ENCODE results near the gene CAV2. TPM values are rescaled to one million over a fixed set of nuclear protein-coding genes. Genes with fewer than 3 reads are reported as not detected.
"Not testable (repeated sequence)": the region's sequence is repeated elsewhere in the genome, so short reads cannot be mapped to it uniquely, and the experiment has no call there.

Gene CAV2, protein sequence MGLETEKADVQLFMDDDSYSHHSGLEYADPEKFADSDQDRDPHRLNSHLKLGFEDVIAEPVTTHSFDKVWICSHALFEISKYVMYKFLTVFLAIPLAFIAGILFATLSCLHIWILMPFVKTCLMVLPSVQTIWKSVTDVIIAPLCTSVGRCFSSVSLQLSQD
- polyA plus RNA-seq (ENCODE audit: insufficient read length in 4 of 4) = 10 to 100 TPM; 27.4 to 41.8 (median 31.6) TPM

DNA sequence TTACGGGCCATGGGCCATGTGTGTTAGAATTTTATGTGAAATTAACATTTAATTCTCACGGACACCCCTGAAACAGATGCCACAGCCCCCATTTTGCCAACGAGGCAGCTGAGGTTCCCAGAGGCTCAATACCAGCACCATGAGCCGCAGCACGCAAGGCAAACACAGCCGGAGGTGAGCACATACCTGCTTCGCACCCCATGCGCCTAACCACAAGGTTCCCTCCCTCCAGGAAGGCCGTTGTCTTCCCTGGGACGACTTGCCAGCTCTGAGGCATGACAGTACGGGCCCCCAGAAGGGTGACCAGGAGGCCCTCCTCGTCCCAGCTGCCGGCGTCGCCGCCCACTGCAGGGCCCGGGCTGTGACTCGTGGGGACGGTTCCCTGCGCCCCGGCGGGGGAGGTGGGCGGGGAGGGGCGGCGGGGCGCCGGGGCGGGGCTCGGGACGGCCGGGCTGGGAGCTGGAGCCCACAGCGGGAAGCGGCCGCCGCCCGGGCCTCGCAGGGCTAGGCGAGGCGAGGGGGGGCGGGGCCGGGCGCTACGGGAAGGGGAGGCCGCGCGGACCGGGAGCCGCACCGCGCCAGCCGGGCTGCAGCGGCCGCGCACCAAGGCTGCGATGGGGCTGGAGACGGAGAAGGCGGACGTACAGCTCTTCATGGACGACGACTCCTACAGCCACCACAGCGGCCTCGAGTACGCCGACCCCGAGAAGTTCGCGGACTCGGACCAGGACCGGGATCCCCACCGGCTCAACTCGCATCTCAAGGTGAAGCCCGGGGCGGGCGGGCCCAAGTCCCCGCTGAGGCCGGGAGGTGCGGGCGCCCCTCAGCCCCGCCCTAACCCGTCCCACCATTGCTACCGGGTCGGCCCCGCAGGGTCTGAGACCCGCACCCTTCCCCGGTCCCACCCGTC is at the start of gene CAV2:
TSS of gene CAV2 (plus strand) at position 571 of the 910 bp plus-strand sequence. CDS start at position 615, 44 bp downstream.
- DNase-seq (ENCODE audit: low read depth in 4 of 4, low spot score in 3 of 4) = peak in 2 of 4 donors; percentile 13 to 16

GRCh38 chr7:116449950-116450349 is 49.6 kb upstream of the CAV2 start:
- no peak for DNase-seq (ENCODE audit: low read depth in 4 of 4, low spot score in 3 of 4)

GRCh38 chr7:116451957-116452729 is 47.4 kb upstream of the CAV2 start:
- DNase-seq (ENCODE audit: low read depth in 4 of 4, low spot score in 3 of 4) = no peak

DNA sequence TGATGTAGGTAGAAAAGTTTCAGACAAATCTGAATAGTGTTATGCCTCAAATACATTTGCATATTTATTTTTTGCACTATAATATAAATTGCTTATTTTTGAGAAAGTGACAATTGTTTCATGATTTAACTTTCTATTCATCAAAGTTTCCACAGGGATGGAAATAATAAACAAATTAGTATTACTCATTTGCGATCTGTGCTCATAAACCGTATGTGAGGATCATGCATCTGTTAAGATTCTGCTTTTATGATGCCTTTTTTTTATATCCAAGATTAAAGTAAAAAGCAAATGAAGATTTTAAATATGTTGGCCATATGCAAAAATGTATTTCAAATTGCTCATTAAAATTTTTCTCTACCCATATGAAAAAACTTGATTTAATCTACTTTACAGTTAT is 45.2 kb upstream of the CAV2 start:
- no peak for DNase-seq (ENCODE audit: low read depth in 4 of 4, low spot score in 3 of 4)

DNA sequence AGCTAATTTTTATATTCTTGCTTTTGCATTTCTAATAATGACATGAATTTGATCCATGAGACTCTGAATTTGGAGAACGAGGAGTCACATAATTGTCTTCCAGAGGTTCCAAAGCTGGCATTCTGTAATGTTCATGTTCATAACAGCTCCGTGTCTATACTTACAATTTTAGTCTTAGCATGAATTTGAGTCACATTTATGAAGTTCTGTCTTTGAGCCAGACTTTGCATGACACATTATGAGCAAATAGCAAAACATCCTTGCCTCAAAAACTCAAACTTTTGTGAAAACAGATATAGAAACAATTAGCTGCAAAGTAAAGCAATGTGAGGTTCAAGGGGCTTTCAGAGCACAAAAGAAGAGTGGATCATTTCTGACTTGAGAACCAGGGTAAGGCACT is 44.5 kb upstream of the CAV2 start:
- DNase-seq (ENCODE audit: low read depth in 4 of 4, low spot score in 3 of 4) = no peak

DNA sequence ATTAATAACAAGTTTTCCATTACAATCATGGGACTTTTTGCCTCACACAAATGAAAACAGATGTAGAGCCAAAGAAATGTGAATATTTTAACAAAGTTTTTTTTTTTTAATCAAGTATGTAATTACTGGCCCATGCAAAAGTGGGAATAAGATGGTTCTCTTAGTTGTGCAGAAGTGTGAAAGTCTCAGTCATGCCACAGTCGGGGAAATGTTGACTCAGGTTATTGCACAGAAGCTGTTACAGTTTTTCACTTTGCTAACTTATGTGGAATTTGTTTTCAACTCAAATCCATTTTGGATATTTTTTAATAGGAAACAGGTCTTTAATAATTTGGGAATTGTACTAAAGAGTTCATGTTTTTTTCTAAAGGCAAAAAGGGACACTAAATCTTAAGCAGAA is 44.0 kb upstream of the CAV2 start:
- no peak for DNase-seq (ENCODE audit: low read depth in 4 of 4, low spot score in 3 of 4)

DNA sequence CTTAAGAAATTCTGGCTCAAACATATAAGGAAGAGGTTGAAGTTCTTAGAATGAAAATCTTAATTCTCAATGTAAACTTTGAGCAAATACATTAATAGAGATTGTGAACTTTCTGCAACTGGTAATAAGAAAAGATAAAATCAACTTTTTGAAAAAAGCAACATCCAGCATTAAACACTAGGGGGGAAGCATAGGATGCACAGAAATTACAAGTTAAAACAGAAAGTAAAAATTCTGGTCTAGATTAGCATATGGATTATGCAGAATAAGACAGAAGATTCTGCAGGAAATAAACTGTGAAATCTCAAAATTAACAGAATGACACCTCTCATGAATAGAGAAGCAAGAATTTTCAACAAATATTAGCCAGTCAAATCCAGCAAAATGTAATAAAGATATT is 38.0 kb upstream of the CAV2 start:
- DNase-seq (ENCODE audit: low read depth in 4 of 4, low spot score in 3 of 4) = no peak

DNA sequence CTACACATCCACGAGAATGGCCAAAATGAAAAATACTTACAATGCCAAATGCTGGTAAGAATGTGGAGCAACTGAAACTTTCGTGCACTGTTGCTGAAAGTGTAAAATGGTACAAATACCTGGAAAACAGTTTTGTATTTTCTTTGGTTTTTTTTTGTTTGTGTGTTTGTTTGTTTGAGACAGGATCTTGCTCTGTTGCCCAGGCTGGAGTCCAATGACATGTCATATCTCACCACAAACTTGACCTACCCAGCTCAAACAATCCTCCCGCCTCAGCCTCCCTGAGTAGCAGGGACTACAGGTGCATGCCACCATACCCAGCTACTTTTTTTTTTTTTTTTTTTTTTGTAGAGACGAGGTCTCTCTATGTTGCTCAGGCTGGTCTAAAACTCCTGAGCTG is 35.6 kb upstream of the CAV2 start:
- DNase-seq (ENCODE audit: low read depth in 4 of 4, low spot score in 3 of 4) = no peak

DNA sequence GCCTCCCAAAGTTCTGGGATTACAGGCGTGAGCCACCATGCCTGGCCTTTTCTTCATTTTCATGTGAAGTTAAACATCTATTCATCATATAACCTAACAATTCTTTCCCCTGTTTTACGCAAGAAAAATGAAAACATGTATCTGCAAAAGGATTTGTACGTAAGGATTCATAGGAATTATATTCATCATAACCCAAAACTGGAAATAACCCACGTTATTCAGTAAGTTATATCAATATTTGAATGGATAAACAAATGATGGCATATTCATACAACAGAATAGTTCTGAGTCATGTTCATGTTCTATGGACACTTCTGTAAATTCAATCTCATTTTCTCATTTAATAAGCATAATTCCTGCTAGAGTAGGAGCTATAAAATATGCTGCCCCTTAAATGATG is 35.2 kb upstream of the CAV2 start:
- DNase-seq (ENCODE audit: low read depth in 4 of 4, low spot score in 3 of 4) = no peak

GRCh38 chr7:116465125-116465524 is 34.4 kb upstream of the CAV2 start:
- DNase-seq (ENCODE audit: low read depth in 4 of 4, low spot score in 3 of 4) = no peak

GRCh38 chr7:116468534-116468933 is 31.0 kb upstream of the CAV2 start:
- no peak for DNase-seq (ENCODE audit: low read depth in 4 of 4, low spot score in 3 of 4)

DNA sequence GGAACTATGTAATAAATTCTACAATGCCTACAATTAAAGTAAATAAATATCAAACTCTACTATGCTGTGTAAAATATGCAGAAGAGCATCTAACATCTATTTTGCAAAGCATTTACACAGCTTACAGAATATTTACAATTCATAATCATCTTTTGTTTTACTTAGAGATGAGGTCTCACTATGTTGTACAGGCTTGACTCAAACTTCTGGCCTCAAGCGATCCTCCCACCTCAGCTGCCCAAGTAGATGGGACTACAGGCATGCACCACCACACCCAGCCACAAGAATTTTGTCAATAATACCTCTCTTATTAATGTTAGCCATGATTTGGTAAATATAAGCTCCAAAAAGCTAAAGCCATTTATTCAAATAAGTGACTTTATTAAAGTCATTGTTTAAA is 21.9 kb upstream of the CAV2 start:
- DNase-seq (ENCODE audit: low read depth in 4 of 4, low spot score in 3 of 4) = no peak

- DNase-seq (ENCODE audit: low read depth in 4 of 4, low spot score in 3 of 4) = no peak
These were observed 20.7 kb upstream of the CAV2 start for GRCh38 chr7:116478834-116479233.

DNA sequence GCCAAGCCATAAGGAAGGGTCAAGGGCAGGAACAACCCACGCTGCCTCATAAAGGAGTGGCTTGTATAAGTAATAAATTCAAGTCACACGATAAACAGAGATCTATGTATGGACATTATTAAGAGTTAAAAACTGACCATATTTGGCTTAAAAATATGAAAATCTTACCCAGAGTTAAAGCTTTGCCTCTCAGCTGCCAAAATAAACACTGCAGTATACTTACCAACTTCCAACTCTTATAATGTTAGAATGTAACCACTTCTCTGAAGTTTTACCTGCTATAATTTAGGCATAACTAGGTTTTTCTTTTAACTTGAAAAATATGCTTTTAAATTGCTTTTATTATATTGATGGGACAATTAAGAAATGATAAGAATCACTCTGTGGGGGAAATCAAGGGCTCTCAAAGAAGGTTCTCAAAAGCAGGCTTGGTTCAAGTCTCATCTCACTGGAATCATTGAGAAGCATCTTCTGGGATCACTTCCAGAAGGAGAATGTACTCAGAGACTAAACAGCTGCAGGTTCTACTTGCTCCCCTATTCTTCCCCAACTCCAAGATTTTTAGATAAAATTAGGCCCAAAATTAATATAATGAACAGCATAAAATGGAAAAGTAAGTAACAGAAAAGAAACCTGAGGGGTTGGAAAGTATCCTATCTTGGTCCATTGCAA is 16.1 kb upstream of the CAV2 start:
- DNase-seq (ENCODE audit: low read depth in 4 of 4, low spot score in 3 of 4) = no peak

DNA sequence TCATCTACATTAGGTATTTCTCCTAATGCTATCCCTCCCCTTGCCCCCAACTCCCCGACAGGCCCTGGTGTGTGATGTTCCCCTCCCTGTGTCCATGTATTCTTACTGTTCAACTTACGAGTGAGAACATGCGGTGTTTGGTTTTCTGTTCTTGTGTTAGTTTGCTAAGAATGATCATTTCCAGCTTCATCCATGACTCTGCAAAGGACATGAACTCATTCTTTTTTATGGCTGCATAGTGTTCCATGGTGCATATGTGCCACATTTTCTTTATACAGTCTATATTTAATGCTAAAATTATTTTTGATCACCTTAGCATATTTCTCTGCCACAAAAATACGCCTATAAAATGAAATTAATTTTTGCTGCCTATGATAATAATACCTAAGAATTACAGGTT is 15.1 kb upstream of the CAV2 start:
- not testable (repeated sequence) for DNase-seq (ENCODE audit: low read depth in 4 of 4, low spot score in 3 of 4)

GRCh38 chr7:116487907-116488521 is 11.5 kb upstream of the CAV2 start:
- no peak for DNase-seq (ENCODE audit: low read depth in 4 of 4, low spot score in 3 of 4)

GRCh38 chr7:116490351-116490750 is 9.2 kb upstream of the CAV2 start:
- no peak for DNase-seq (ENCODE audit: low read depth in 4 of 4, low spot score in 3 of 4)

GRCh38 chr7:116491887-116492653 is 7.5 kb upstream of the CAV2 start:
- no peak for DNase-seq (ENCODE audit: low read depth in 4 of 4, low spot score in 3 of 4)

- no peak for DNase-seq (ENCODE audit: low read depth in 4 of 4, low spot score in 3 of 4)
These were observed 6.9 kb upstream of the CAV2 start for GRCh38 chr7:116492654-116493109.
